Measurements from ENCODE around the gene MAML2.

Gene MAML2

GRCh38 chr11:96094156-96094555, 248.8 kb downstream of the MAML2 start:
- TF ChIP-seq GATA2 (IDR thresholded peaks at IDR 0.05; ENCODE audit: low read depth, low read length): no peak
- TF ChIP-seq GATA3 (IDR thresholded peaks at IDR 0.05; ENCODE audit: low read depth, low read length): no peak

GRCh38 chr11:96092511-96092910, 250.5 kb downstream of the MAML2 start:
- no peak for TF ChIP-seq GATA2 (IDR thresholded peaks at IDR 0.05; ENCODE audit: low read depth, low read length)
- TF ChIP-seq GATA3 (IDR thresholded peaks at IDR 0.05; ENCODE audit: low read depth, low read length): no peak

DNA sequence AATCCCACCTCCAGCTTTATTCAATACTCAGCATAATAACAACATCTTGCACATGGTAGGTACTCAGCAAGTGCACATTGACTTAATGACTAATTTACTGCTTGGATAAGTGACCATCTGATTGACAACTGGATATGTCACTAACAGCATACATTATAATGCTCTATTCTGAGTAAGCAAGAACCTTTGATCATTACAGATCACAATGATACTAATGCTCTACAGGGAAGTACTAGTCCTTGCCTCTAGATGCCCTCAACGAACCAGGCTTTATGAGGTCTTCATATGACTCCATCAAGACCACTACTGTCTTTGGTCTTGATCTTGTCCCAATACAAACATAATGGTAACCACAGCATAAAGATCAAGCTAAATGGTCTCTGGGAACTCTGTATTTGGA, 251.5 kb downstream of the MAML2 start:
- TF ChIP-seq GATA2 (IDR thresholded peaks at IDR 0.05; ENCODE audit: low read depth, low read length): no peak

- TF ChIP-seq GATA2 (IDR thresholded peaks at IDR 0.05; ENCODE audit: low read depth, low read length) (no peak), GATA3 (IDR thresholded peaks at IDR 0.05; ENCODE audit: low read depth, low read length) (no peak)
Measured at GRCh38 chr11:96090711-96091110, 252.3 kb downstream of the MAML2 start.

DNA sequence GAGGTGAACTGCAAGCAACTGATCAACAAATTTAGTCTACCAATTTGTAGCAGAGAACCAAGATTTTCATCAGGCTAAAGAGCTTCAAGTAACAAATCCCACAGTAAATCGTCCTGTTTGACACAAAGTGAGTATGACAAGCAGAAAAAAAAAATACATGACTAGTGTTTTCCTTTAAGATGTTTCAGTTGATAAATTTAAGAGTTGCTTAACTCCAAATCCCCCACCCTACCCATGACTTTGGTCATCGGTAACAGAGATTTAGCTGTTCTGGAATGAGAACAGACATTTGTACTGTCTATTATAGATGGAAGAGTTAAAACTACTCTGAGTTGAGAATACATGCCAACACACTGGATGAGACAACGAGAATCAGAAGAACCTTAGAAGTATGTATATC, 254.1 kb downstream of the MAML2 start:
- TF ChIP-seq GATA2 (IDR thresholded peaks at IDR 0.05; ENCODE audit: low read depth, low read length): no peak
- TF ChIP-seq GATA3 (IDR thresholded peaks at IDR 0.05; ENCODE audit: low read depth, low read length): no peak

DNA sequence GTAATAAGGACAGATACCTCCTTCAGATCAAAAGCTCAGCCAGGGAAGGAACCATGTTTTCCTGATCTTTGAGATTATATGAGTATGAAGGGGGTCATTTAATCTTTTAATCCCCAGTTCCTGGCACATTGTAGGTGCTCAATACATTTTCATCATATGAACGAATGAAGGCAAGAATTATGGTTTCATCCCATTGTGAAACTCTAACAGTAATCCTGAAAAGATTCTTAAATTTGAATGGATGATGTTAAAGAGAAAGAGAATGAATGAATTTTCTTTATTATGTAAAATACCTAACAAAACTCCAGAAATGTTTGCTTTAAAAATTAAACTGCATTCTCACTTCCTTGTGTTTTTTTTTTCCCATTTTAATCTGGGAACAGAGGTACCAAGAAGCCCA, 256.9 kb downstream of the MAML2 start:
- TF ChIP-seq GATA2 (IDR thresholded peaks at IDR 0.05; ENCODE audit: low read depth, low read length) (no peak), GATA3 (IDR thresholded peaks at IDR 0.05; ENCODE audit: low read depth, low read length) (no peak)

GRCh38 chr11:96085319-96085930, 257.6 kb downstream of the MAML2 start:
- TF ChIP-seq GATA2 (IDR thresholded peaks at IDR 0.05; ENCODE audit: low read depth, low read length) (no peak), GATA3 (IDR thresholded peaks at IDR 0.05; ENCODE audit: low read depth, low read length) (no peak)

- no peak for TF ChIP-seq GATA2 (IDR thresholded peaks at IDR 0.05; ENCODE audit: low read depth, low read length)
- no peak for TF ChIP-seq GATA3 (IDR thresholded peaks at IDR 0.05; ENCODE audit: low read depth, low read length)
Measured at GRCh38 chr11:96084610-96085318, 258.2 kb downstream of the MAML2 start.

DNA sequence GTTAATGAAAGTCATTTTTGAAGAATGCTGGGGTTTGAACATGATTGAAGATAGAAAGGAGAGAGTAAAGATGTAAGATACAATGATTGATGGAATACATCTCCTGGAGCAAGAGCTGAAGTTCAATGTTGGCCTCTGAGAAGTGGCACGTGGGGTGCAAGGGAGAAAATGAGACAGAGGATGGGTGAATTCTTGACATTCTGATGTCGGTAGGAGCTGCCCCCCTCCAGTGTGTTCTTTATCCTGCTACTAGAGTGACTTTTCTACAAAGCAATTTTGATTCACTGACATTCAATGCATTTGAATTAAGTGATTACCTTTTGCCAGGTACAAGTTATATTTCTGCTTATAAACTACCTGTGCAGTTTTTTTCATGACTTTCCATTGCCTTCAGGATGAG, 260.1 kb downstream of the MAML2 start:
- TF ChIP-seq GATA2 (IDR thresholded peaks at IDR 0.05; ENCODE audit: low read depth, low read length) (no peak), GATA3 (IDR thresholded peaks at IDR 0.05; ENCODE audit: low read depth, low read length) (no peak)

DNA sequence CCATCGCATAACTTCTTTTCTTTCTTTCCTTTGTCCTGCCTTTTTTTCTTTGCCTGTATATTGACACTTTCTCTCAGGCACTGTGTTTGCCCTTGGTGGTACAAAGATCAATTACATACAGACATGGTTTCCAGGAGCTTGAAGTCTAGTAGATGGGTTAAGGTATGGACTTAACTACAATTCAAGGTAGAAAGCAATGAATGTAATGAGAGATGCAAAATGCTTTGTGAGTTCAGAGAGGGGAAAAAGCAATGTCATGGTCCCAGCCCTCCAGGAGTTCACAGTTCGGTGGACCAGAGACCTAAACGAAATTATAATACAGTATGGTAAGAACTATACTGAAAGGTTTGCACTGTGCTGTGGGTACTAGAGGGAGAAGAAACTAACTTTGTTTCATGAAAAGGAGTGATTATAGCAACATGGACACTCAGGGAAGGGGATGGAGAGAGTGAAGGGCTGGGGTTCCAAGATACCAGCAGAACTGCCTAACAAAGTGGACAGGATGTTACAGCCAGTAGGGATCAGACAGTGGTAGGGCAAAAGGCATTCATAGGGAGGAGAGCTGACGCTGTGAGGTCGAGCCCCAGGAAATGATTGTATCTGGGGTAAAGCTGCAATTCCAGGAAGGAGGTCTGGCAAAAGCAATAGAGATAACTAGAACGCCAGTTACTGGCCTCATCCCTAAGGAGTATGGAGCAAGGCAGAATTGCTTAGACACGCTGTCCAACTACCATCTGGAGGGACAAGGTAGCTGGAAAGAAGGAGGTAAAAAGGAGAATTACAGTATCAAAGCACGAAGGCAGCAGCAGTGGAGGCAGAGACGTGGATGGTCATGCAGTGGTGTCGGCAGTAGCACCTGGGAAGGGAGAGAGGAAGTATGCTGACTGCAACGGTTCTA, 260.7 kb downstream of the MAML2 start:
- TF ChIP-seq GATA3 (IDR thresholded peaks at IDR 0.05; ENCODE audit: low read depth, low read length) (no peak), GATA2 (IDR thresholded peaks at IDR 0.05; ENCODE audit: low read depth, low read length) (0 out of 2 replicates have a peak, but pooled peaks have one; percentile 34)

- TF ChIP-seq GATA2 (IDR thresholded peaks at IDR 0.05; ENCODE audit: low read depth, low read length) (no peak), GATA3 (IDR thresholded peaks at IDR 0.05; ENCODE audit: low read depth, low read length) (no peak)
Measured at GRCh38 chr11:96081561-96081960, 261.4 kb downstream of the MAML2 start.

GRCh38 chr11:96079691-96080090, 263.3 kb downstream of the MAML2 start:
- TF ChIP-seq GATA2 (IDR thresholded peaks at IDR 0.05; ENCODE audit: low read depth, low read length) (no peak), GATA3 (IDR thresholded peaks at IDR 0.05; ENCODE audit: low read depth, low read length) (no peak)

DNA sequence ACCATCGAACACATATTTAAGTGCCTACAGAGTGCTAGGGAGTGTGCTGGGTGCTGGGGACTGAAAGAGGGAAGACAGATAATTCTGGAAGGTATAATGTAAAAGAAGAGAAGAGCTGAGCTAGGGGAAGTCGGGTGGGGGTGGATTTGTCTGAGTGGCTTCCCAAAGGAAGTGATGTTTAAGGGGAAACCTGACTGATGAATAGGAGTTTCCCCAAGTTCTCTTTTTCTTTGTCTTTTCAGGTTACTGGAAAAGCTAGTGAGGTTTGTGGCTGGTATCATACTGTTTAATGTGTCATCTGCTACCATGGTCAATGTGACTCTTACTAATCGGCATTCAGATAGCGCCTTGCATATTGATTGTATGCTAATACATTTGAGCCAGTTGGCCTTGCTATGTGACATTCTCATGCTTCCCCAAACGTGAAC, 267.4 kb downstream of the MAML2 start:
- TF ChIP-seq GATA2 (IDR thresholded peaks at IDR 0.05; ENCODE audit: low read depth, low read length): no peak
- no peak for TF ChIP-seq GATA3 (IDR thresholded peaks at IDR 0.05; ENCODE audit: low read depth, low read length)

DNA sequence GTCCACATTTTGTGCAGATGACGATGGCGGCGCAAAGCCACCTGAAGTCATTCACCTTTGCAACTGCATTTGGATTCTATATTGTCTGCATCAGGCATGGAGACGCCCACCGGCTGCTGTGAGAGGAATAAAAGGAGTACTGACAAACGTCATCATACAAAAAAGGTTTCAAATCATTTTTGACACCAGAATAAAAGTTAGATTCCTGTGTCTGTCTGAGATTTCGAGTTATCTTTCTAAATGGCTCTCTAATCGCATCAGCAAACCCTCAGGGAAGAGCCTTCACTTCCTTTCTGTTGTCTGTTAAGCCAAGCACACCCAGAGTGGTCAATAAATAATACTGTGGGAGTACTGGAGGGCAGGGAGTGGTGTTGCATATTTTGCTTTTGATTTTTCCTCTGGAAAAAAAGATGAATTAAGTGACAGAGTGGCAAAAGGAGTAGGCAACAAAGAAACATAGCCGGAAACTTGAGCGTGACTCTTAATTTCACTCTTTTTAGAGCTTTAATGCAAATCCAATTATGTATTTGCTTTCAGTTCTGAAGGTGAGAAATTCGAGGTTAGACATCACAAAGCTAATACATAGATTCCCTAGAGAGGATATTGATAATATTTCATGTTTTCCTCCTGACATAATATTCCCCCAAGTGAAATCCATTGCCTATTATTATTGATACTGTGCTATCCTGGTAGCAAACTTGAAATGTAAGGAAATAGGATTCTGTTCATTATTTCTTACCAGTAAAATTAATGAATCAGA, 268.3 kb downstream of the MAML2 start:
- peak; percentile 11; the same call in 1 of the 2 replicates for TF ChIP-seq GATA2 (IDR thresholded peaks at IDR 0.05; ENCODE audit: low read depth, low read length)
- TF ChIP-seq GATA3 (IDR thresholded peaks at IDR 0.05; ENCODE audit: low read depth, low read length): no peak
